ENCODE measurements around the gene NME8.

Gene NME8

GRCh38 chr7:37901890-37902524 lies 53.6 kb downstream of the NME8 start:
- peak; percentile 22 for DNase-seq

- DNase-seq: no peak
Observed at GRCh38 chr7:37908221-37908788, 59.9 kb downstream of the NME8 start.

DNA sequence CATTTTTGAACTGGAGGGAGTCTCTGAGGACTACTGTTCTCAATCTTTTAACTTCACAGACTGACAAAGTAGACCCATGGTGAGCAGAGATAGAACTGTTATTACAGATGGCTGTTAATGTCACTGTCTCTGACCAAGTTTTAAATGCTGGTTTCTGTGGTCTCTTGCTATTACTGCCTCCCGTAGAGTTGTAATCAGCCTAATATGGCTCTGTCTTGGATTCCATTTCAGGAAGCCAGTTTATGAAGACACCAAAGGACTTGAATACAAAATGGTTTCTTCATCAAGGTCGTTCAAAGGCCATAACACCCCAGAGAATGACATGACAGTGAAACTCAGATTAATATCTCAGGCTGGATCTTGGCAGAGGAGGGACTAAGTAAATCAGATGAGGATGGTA lies 64.4 kb downstream of the NME8 start:
- DNase-seq: no peak

DNA sequence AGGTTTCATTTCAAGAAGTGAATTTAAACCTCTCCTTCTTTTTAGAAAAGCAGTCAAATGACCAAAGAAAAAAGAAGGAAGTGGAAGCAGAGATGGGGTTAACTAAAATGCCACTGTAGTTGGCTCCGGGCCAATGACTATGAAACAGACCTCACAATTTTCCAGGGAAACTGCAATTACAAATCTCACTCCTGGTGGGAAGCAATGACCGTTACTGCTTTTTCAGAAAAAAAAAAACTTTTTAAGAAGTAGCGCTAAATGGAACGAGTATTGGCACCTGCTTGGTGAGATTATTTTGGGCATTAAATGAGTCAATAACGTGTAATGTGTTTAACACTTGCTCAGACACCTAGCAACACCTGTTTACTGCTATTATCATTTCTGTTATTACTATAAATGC lies 67.0 kb downstream of the NME8 start:
- no peak for DNase-seq

- peak; percentile 63 for DNase-seq
Observed at GRCh38 chr7:37916017-37916672, 67.7 kb downstream of the NME8 start.

DNA sequence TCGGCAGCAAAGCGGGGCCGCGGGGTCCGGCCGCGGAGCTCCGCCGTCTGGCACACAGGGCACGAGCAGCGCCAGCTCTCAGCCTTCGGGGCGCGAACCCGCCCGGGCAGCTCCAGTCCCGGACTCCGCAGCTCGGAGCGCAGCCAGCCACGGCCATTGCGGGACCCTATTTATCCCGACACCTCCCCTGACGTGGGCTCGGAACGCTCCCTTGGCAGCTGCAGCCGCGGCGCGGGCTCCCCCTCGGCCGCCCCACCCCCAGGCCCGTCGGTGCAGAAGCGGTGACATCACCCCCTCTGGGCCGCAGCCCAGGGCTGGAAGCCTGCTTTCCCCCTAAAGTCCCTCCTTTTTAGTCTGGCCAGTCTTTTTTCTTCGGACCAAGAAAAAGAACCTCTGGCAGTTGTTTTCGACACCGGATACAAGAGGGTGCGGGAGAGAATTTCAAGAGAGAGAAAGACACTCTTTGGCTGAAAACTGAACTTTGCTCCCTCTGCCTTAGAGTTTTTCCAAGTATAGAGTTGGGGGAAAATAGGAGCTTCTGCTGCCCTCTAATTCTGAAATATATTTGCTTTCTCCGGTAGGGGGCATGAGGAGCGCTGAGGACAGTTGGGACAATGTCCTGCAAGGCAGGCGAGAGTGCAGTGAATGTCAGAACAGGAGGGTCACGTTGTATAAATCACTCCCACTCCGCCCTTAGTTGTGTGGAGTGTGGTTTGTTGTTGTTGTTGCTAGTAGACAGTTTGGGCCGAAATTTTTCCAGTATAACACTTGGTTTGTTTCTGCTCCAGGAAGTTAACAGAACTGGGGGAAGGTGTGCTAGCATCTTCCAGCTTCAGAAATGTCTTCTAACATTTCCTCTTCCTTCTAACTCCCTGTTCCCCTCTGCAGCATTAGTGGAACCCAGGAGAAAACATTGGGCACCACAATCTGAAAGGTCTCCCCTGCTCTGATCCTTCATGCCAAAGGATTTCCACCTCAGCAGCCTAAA lies 68.6 kb downstream of the NME8 start, which contains the start of gene SFRP4:
Gene SFRP4, minus strand, starts transcription at position 145 of the 988 bp plus-strand sequence. CDS start 280 bp downstream, outside the sequence.
- peak; percentile 39 for DNase-seq

GRCh38 chr7:37918526-37918925 lies 70.1 kb downstream of the NME8 start:
- no peak for DNase-seq

DNA sequence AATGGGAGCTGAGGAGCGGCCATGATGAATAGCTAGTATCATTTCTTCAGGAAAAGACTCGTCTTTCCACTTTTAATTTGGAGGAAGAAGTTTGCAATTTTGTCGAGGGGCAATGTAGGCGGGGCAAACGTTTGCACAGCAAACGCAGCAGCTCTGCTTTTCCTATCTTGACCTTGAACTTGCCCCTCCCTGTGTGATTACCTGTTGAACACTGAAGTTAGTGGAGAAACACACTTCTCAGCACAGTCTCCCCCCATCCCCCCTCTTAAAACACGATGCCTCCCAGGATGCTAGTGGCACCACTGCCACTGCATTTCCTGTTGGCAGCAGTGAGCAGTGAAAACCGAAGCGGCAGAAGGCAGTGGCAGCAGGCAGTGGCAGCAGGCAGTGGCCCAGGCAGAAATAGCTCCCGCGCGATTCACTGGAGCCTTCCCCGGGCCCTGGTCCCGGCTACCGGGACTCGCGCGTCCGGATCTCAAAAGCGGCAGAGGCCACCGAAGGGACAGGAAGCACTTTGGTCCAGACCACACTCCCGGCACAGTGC lies 72.0 kb downstream of the NME8 start, which contains the start of gene EPDR1:
Gene EPDR1, plus strand, starts transcription at position 336 of the 544 bp plus-strand sequence. CDS start 300 bp downstream, outside the sequence.
- peak; percentile 89 for DNase-seq

- peak; percentile 83 for DNase-seq
Observed at GRCh38 chr7:37920849-37921805, 72.7 kb downstream of the NME8 start.

DNA sequence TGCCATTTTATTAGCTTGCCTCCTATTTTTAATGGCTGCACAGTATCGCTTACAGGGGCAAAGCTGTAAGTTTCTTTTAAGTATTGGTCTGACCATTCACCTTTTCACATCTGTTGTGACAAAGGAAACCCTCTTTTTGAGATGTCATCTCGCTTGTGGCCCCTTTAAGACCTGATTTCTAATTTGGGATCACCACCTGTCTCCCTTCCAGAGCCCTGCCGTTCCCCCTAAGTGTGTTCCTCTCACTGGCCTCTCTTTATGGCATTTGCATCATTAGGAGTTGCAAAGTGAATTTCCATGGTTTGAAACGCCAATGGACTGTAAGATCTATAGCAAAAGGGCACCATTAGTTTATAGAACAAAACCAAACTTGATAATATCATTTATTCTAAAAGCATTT lies 73.5 kb downstream of the NME8 start:
- peak; percentile 18 for DNase-seq

DNA sequence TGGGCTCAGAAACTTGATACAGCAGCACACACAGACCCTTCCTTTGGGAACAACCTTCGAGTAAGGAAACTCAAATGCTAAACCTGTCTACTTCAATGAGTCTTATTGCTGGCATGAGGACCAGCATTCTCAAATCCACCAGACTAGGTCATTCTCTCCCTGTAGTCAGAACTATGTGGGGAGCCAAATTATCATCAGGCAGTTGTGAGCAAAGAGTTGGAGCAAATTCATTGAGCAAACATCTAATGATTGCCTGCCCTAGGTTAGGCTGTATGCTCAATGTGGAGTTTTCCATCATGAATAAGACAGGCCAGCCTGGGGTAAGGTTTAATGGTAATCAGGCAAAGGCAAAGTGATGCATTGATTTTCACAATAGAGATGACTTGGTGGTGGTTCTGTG lies 75.6 kb downstream of the NME8 start:
- no peak for DNase-seq

DNA sequence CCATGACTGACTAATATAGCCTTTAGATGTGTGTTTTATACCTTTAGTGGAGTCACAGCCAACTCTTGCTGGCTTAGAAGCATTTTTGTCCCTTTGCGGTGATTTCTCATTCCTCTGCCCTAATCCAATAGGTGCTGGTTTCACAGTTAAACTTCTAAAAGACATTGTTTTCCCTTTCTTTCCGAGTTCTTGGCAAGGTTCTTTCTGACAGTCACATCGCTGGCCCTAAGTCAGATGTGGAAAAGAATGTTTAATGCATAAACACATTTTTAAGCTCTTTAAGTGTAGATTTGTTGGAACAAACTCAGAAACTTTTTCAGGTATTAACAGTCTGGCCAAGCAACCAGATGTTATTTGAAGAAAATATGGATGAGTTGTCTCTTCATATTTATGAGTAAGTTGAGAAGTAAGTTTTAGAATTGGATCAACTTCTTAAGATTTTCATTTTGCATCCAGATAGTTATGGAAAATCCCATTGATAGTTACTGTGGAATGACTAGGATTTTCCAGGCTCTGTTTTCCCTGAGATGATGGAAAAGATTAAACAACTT lies 76.2 kb downstream of the NME8 start:
- no peak for DNase-seq

DNA sequence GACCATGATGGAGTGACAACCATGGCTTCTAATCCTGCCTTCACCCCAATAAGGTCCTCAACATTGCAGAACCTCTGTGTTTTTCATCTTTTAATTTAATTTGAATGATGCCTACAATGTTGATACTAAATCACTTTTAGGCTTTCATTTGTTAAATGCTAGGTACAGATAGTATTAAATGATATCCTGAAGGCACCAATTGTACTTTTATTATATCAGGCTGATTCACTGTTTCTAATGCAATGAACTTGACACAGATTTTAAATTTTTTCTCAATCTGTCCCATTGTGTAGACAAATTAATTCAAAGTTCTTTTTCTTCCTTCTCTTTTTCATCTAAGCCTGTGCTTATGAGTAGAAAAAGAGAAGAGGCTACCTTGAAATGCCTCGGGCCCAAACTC lies 77.2 kb downstream of the NME8 start:
- DNase-seq: no peak

- DNase-seq: no peak
Observed at GRCh38 chr7:37927773-37928444, 79.5 kb downstream of the NME8 start.

DNA sequence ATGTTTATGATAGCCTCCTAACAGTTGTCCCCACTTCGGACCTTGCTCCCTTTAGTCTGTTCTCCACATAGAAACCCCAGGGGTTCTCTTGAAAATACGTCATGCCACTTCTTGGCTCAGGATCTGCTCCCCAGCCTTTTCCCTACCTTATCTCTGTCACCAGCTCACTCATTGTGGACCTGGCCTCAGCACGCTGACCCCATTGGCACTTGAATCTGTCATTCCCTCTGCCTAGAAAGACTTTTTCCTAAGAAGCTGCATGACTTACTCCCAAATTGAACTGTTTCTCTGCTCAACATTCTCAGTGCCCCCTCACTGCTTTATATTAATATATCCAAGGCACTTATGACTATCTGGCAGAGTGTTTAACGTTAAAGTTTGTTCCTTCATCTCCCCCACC lies 80.5 kb downstream of the NME8 start:
- DNase-seq: no peak

DNA sequence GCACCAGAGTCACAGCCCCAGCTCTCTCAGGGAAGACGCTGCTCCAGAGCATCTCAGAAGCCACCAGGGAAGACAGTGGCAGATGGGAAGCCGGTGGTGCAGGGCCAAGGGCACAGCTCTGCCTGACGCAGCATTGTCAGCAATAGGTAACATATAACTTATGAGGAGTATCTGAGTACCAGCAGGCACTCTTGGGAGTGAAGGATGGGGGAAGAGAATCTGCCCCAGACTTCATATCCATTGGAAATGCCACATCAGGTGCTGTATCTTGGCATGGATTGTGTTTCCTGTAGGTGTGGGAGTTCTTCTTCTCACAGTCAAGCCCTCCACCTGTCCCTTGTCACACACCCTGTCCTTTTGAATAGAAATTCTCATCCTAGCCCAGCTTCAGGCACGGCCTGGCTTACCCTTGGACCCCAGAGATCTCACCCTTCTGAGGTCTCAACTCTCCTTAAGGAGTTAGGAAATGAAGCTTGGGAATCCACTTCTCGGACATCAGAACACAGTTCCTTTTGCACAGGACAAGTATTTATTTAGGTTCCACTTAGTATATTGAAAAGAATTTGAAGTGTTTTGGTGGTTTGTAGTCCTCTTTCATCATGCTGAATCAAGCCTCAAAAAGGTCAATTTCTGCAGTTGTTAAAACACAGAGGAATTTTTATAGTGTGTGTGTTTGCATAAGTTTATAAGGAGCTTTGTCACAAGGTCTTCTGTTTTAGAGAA lies 82.0 kb downstream of the NME8 start:
- no peak for DNase-seq

GRCh38 chr7:37932543-37932942 lies 84.1 kb downstream of the NME8 start:
- DNase-seq: no peak

GRCh38 chr7:37933018-37933566 lies 84.7 kb downstream of the NME8 start:
- DNase-seq: no peak

DNA sequence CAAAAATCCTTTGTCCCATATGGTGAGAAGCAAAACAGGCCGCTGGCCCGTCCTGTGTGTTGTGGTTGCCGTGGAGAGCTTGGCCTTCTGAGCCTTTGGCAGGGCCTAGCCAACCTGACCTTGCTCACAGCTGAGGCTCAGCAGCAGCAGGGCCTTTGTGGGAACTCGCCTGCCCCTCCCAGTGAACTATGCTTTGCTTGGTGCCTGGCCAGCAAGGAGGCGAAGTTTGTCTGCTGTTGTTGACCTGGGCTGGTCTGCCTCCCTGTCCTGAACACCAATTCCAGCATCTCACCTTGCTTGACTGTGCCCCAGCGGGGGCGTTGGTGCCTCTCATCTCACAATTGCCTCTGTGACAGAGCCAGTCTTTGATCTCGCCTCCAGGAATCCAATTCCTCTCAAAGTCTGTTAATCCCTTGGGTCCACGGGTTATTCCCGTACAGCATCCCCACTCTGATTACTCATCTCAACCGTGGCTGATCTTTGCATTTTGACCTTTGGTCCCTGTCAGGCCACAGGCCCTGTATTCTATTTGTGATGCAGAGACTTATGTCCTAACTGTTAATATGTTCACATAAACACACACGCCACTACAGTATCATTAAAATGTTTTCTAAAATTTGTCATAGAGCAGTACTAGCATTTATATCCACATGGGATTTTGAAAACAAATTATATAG lies 94.7 kb downstream of the NME8 start:
- peak; percentile 31 for DNase-seq

All from NCI-H2171 treated with DMSO at 0.1 percent for 48 hours (cell line).